Hepatocyte (in vitro differentiated cells): Measurements from ENCODE around the gene IQCM.

Experiments used
- EZH2 ChIP-seq: fragments of 200-600 bp; sonication (generic); IDR thresholded peaks from 2 replicates; pipeline ENCODE4 v1.6.1; 2016; ENCODE audit warnings: antibody characterized with exemption, mild to moderate bottlenecking, borderline replicate concordance
- EZH2phosphoT487 ChIP-seq: fragments of 200-600 bp; sonication (generic); IDR thresholded peaks from one replicate; pipeline ENCODE4 v1.6.1; 2018; ENCODE audit warnings: antibody characterized with exemption, mild to moderate bottlenecking, low read depth, moderate library complexity; ENCODE audit not compliant: unreplicated experiment, severe bottlenecking
- TF ChIP-seq, protein P1 (sequence below): fragments of 200-600 bp; sonication (generic); IDR thresholded peaks from 2 replicates; pipeline ENCODE4 v1.5.1; 2016; ENCODE audit warnings: antibody characterized with exemption, mild to moderate bottlenecking; ENCODE audit not compliant: poor library complexity

DNA sequence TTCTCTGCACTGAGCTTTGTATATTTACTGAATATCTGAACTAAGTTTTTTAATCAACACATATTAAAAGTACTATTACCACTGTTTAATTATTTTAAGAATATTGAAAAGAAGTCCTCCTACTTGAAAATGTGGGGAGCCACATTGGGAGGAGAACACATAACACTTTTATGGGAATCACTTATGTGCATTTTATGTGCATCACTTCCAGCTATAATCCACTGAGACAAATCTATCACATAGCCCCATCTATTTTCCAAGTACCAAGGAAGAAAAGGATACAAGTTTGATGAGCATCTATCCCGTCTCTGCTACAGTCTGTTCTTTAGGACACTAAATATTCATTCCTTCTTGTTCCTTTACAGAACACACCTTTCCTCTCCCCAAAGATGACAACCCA lies 87.2 kb downstream of the IQCM start:
- TF ChIP-seq, protein P1, sequence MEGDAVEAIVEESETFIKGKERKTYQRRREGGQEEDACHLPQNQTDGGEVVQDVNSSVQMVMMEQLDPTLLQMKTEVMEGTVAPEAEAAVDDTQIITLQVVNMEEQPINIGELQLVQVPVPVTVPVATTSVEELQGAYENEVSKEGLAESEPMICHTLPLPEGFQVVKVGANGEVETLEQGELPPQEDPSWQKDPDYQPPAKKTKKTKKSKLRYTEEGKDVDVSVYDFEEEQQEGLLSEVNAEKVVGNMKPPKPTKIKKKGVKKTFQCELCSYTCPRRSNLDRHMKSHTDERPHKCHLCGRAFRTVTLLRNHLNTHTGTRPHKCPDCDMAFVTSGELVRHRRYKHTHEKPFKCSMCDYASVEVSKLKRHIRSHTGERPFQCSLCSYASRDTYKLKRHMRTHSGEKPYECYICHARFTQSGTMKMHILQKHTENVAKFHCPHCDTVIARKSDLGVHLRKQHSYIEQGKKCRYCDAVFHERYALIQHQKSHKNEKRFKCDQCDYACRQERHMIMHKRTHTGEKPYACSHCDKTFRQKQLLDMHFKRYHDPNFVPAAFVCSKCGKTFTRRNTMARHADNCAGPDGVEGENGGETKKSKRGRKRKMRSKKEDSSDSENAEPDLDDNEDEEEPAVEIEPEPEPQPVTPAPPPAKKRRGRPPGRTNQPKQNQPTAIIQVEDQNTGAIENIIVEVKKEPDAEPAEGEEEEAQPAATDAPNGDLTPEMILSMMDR, result no peak
- TF ChIP-seq EZH2 (no peak), EZH2phosphoT487 (no peak)
